Sigmoid colon (tissue), 3 donors: ENCODE measurements around the gene PTPRA.

Experiments used
- CTCF ChIP-seq, 4 experiments: fragments of 450-650 bp in 3 of 4; fragments of 200-600 bp in 1 of 4; IDR thresholded peaks; one replicate each; pipeline ENCODE4 v1.5.1; 2016 to 2019; ENCODE audit warnings: antibody characterized with exemption in 4 of 4, mild to moderate bottlenecking in 3 of 4, moderate library complexity in 2 of 4
- POLR2A ChIP-seq, 2 donors: fragments of 450-650 bp; IDR thresholded peaks; one replicate each; pipeline ENCODE4 v1.6.1; 2016; ENCODE audit warnings: antibody characterized with exemption in 2 of 2, mild to moderate bottlenecking in 2 of 2, moderate library complexity in 2 of 2

DNA sequence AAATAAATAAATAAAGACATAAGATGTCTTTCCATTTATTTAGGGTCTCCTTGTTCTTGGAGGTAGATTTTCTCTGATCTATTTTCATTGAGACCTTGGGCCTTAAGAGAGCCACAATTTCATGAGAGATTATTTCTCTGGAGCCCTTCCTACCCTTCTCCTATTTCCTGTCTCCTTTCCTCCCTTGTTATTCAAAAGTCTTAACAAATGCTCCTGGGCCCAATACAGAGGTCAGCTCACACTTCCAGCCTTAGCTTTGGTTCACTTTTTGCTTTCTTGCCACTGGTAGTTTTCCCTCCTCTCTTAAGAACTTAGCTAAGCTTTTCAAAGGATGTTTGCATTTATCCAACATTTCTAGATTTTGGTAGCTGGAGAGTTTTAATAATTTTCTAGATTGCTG, 44.0 kb downstream of the PTPRA start:
- TF ChIP-seq CTCF (IDR thresholded peaks at IDR 0.05) (no peak), POLR2A (IDR thresholded peaks at IDR 0.05) (no peak)
